Panc1 (cell line): ENCODE measurements around the gene GRIN1.

ENCODE experiments used
- POLR2AphosphoS5 ChIP-seq: IDR thresholded peaks from 2 replicates; pipeline ENCODE4 v1.6.1; 2012; ENCODE audit warnings: mild to moderate bottlenecking, low read depth, low read length, moderate library complexity
- TCF7L2 ChIP-seq: IDR thresholded peaks from 2 replicates; pipeline ENCODE4 v1.6.1; 2011; ENCODE audit warnings: mild to moderate bottlenecking, low read depth, low read length, inconsistent platforms
- TF ChIP-seq, protein P1 (sequence below): fragments of 450-650 bp; IDR thresholded peaks from 2 replicates; pipeline ENCODE4 v1.5.1; 2017; ENCODE audit warnings: mild to moderate bottlenecking
- TF ChIP-seq, protein P2 (sequence below), 2 experiments: IDR thresholded peaks; 2 replicates each; pipeline ENCODE4 v1.6.1; 2011 to 2012; ENCODE audit warnings: low read depth in 2 of 2, control low read depth in 1 of 2, low read length in 1 of 2, mild to moderate bottlenecking in 1 of 2, moderate library complexity in 1 of 2; ENCODE audit not compliant: insufficient read depth in 1 of 2

DNA sequence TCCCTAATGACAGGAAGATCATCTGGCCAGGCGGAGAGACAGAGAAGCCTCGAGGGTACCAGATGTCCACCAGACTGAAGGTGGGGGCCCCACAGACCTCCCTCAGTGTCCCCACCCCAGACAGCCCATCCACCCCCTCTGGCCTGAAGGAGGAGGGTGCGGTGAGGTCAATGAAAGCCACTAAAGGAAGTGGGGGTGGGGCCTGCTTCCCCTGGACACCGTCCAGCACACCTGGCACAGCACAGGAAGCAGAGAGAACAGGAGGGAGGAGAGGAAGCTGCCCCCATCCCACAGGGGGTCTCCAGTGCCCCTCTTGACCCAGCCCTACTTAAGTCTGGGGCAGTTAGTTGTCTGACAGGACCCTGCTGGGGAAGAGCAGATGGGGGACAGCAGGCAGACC lies 19.7 kb downstream of the GRIN1 start:
- TF ChIP-seq, protein P1, sequence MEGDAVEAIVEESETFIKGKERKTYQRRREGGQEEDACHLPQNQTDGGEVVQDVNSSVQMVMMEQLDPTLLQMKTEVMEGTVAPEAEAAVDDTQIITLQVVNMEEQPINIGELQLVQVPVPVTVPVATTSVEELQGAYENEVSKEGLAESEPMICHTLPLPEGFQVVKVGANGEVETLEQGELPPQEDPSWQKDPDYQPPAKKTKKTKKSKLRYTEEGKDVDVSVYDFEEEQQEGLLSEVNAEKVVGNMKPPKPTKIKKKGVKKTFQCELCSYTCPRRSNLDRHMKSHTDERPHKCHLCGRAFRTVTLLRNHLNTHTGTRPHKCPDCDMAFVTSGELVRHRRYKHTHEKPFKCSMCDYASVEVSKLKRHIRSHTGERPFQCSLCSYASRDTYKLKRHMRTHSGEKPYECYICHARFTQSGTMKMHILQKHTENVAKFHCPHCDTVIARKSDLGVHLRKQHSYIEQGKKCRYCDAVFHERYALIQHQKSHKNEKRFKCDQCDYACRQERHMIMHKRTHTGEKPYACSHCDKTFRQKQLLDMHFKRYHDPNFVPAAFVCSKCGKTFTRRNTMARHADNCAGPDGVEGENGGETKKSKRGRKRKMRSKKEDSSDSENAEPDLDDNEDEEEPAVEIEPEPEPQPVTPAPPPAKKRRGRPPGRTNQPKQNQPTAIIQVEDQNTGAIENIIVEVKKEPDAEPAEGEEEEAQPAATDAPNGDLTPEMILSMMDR: no peak
- TF ChIP-seq POLR2AphosphoS5 (no peak), TCF7L2 (no peak)
- TF ChIP-seq, protein P2, sequence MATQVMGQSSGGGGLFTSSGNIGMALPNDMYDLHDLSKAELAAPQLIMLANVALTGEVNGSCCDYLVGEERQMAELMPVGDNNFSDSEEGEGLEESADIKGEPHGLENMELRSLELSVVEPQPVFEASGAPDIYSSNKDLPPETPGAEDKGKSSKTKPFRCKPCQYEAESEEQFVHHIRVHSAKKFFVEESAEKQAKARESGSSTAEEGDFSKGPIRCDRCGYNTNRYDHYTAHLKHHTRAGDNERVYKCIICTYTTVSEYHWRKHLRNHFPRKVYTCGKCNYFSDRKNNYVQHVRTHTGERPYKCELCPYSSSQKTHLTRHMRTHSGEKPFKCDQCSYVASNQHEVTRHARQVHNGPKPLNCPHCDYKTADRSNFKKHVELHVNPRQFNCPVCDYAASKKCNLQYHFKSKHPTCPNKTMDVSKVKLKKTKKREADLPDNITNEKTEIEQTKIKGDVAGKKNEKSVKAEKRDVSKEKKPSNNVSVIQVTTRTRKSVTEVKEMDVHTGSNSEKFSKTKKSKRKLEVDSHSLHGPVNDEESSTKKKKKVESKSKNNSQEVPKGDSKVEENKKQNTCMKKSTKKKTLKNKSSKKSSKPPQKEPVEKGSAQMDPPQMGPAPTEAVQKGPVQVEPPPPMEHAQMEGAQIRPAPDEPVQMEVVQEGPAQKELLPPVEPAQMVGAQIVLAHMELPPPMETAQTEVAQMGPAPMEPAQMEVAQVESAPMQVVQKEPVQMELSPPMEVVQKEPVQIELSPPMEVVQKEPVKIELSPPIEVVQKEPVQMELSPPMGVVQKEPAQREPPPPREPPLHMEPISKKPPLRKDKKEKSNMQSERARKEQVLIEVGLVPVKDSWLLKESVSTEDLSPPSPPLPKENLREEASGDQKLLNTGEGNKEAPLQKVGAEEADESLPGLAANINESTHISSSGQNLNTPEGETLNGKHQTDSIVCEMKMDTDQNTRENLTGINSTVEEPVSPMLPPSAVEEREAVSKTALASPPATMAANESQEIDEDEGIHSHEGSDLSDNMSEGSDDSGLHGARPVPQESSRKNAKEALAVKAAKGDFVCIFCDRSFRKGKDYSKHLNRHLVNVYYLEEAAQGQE (IDR thresholded peaks at IDR 0.05; ENCODE audit: insufficient read depth in 1 of 2, low read depth in 2 of 2, low read length in 1 of 2): no peak
